PC-3 (cell line): ENCODE data around the gene XPA. TPM values are rescaled to one million over a fixed set of nuclear protein-coding genes. Genes with fewer than 3 reads are reported as not detected.
A peak's percentile ranks its signal among the peaks of the same experiment; 100 is the strongest.

Experiments
- ATAC-seq: fragments of 200-7000 bp; cut with Tn5 transposase; 2 replicates; pipeline ENCODE4 v1.9.1; 2020; ENCODE audit warnings: mild to moderate bottlenecking, moderate library complexity
- BruUV-seq: library from RNA; stranded (reverse); fragments of 400-500 nt; replicated peaks from 2 replicates; lab custom pipeline; 2021; lab: Mats Ljungman, UMichigan
- CTCF ChIA-PET: fragments of 300-600 bp; sonication (Branson Sonifier 250); formaldehyde crosslinking; loops from one replicate; lab custom pipeline; 2022; ENCODE audit warnings: antibody characterized with exemption; lab: Charles Lee
- POLR2A ChIA-PET: fragments of 300-600 bp; sonication (Branson Sonifier 250); formaldehyde crosslinking; loops from one replicate; lab custom pipeline; 2022; ENCODE audit warnings: antibody characterized with exemption; ENCODE audit not compliant: unreplicated experiment; lab: Charles Lee
- DNase-seq: peaks from one replicate; pipeline ENCODE4 v3.0.0-alpha.2; 2015
- H2AFZ ChIP-seq: fragments of 300-600 bp; sonication (generic); 2 replicates; pipeline ENCODE4 v1.6.0; 2016; ENCODE audit warnings: antibody characterized with exemption, low read length
- H3F3A ChIP-seq: fragments of 300-600 bp; sonication (generic); one replicate; pipeline ENCODE4 v1.6.0; 2017; ENCODE audit warnings: antibody characterized with exemption, low read length, control low read depth, mild to moderate bottlenecking; ENCODE audit not compliant: unreplicated experiment
- H3K27ac ChIP-seq: fragments of 300-600 bp; sonication (generic); 2 replicates; pipeline ENCODE4 v1.5.1; 2016; ENCODE audit warnings: mild to moderate bottlenecking, low read length
- H3K27me3 ChIP-seq: fragments of 300-600 bp; sonication (generic); 2 replicates; pipeline ENCODE4 v1.6.1; 2016; ENCODE audit warnings: low read length, mixed read lengths
- H3K36me3 ChIP-seq: fragments of 300-600 bp; sonication (generic); 2 replicates; pipeline ENCODE4 v1.6.1; 2016; ENCODE audit warnings: low read depth, mixed run types, low read length, mixed read lengths
- H3K4me1 ChIP-seq: fragments of 300-600 bp; sonication (generic); 2 replicates; pipeline ENCODE4 v1.5.1; 2016; ENCODE audit warnings: low read length; ENCODE audit not compliant: insufficient read depth
- H3K4me2 ChIP-seq: fragments of 300-600 bp; sonication (generic); 2 replicates; pipeline ENCODE4 v1.6.0; 2016; ENCODE audit warnings: low read length
- H3K4me3 ChIP-seq: fragments of 300-600 bp; sonication (generic); 2 replicates; pipeline ENCODE4 v1.5.1; 2016; ENCODE audit warnings: mild to moderate bottlenecking, low read length, mixed read lengths
- H3K79me2 ChIP-seq: fragments of 300-600 bp; sonication (generic); 2 replicates; pipeline ENCODE4 v1.6.1; 2017; ENCODE audit warnings: low read length, mixed read lengths
- H3K9ac ChIP-seq: fragments of 300-600 bp; sonication (generic); 2 replicates; pipeline ENCODE4 v1.6.0; 2016; ENCODE audit warnings: mild to moderate bottlenecking, low read length
- H3K9me2 ChIP-seq: fragments of 300-600 bp; sonication (generic); replicated peaks from 2 replicates; pipeline ENCODE4 v1.6.1; 2016; ENCODE audit warnings: mixed run types, low read length, mixed read lengths
- H3K9me3 ChIP-seq: fragments of 300-600 bp; sonication (generic); 2 replicates; pipeline ENCODE4 v1.6.1; 2016; ENCODE audit warnings: low read length, mixed read lengths
- H4K20me1 ChIP-seq: fragments of 300-600 bp; sonication (generic); 2 replicates; pipeline ENCODE4 v1.6.1; 2016; ENCODE audit warnings: low read length, mixed read lengths
- EZH2 ChIP-seq: fragments of 300-600 bp; sonication (generic); IDR thresholded peaks from one replicate; pipeline ENCODE4 v1.6.1; 2017; ENCODE audit warnings: antibody characterized with exemption, mild to moderate bottlenecking, low read length; ENCODE audit not compliant: unreplicated experiment
- EZH2phosphoT487 ChIP-seq: fragments of 300-600 bp; sonication (generic); IDR thresholded peaks from 2 replicates; pipeline ENCODE4 v1.6.1; 2018; ENCODE audit warnings: mild to moderate bottlenecking, antibody characterized with exemption, low read length, borderline replicate concordance
- intact Hi-C: fragments of 100-400 bp; cut with micrococcal nuclease; formaldehyde crosslinking; loops from 2 replicates; pipeline ENCODE4 v1.9.0; 2023
- total RNA-seq: library from RNA; depleted of rRNA; stranded (reverse); fragments of >200 nt; gene quantifications from 2 replicates; pipeline ENCODE4 v1.2.3, GENCODE V29; 2014
- TF ChIP-seq, protein P1 (sequence below): fragments of 300-600 bp; sonication (generic); conservative IDR thresholded peaks from 2 replicates; pipeline ENCODE4 v1.5.1; 2017; ENCODE audit warnings: antibody characterized with exemption, low read depth, mild to moderate bottlenecking, low read length

Gene XPA
- total RNA-seq, 1 experiment from 2014 or later: 9.4 TPM

DNA sequence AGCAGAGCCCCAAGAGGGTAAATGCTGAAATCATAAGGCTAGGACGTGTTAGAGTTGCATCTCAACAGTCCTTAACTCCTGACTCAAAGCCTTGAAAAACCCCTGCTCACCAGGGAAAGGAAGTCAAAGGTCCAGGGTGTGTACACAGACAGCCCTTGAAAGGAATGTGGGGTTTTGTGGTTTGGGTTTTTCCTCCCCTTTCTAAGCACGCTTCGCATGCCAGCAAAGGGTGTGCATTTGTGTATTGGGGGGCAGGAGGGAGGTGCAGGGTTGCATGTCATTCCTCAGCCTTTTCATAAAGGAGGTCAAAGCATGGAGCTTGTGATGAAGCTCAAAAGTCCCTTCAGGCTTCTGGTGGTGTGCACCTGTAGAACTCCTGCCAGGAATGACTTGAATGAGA lies 17.3 kb upstream of the XPA start:
- peak overlapping the region; percentile 20; the same call in 1 of the 2 replicates for H2AFZ ChIP-seq
- ChIA-PET POLR2A (no interaction called here), CTCF (interaction anchor here (0.6 kb wide), 1 partner anchor 10 kb away, joined by 4 read pairs; no protein-coding TSS in a partner anchor)
- H3K4me3 ChIP-seq: peak overlapping the region; percentile 29; the same call in 1 of the 2 replicates
- H4K20me1 ChIP-seq: no peaks in the 10 kb centered on the region
- no peaks in the 10 kb centered on the region for H3K9me3 ChIP-seq
- H3K9me2 ChIP-seq: no peaks in the 10 kb centered on the region
- no peak for TF ChIP-seq EZH2
- no peak for TF ChIP-seq EZH2phosphoT487
- TF ChIP-seq, protein P1, sequence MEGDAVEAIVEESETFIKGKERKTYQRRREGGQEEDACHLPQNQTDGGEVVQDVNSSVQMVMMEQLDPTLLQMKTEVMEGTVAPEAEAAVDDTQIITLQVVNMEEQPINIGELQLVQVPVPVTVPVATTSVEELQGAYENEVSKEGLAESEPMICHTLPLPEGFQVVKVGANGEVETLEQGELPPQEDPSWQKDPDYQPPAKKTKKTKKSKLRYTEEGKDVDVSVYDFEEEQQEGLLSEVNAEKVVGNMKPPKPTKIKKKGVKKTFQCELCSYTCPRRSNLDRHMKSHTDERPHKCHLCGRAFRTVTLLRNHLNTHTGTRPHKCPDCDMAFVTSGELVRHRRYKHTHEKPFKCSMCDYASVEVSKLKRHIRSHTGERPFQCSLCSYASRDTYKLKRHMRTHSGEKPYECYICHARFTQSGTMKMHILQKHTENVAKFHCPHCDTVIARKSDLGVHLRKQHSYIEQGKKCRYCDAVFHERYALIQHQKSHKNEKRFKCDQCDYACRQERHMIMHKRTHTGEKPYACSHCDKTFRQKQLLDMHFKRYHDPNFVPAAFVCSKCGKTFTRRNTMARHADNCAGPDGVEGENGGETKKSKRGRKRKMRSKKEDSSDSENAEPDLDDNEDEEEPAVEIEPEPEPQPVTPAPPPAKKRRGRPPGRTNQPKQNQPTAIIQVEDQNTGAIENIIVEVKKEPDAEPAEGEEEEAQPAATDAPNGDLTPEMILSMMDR: no peak
- no peaks in the 10 kb centered on the region for H3K79me2 ChIP-seq
- no peaks in the 10 kb centered on the region for H3K27me3 ChIP-seq
- H3K4me1 ChIP-seq: peaks cover 26% of the 10 kb centered on the region
- intact Hi-C loops: loop anchor here (1.0 to 5.0 kb wide), 2 partner anchors 88 to 163 kb away; no protein-coding TSS in a partner anchor
- ATAC-seq: peak; percentile 89
- H3K4me2 ChIP-seq: peak overlapping the region; percentile 72
- H3K27ac ChIP-seq: peak overlapping the region; percentile 82
- BruUV-seq: no TSS peak
- no peak overlapping the region; the same call in 1 of the 2 replicates for H3K9ac ChIP-seq
- H3K36me3 ChIP-seq: no peaks in the 10 kb centered on the region
- no peaks in the 10 kb centered on the region for H3F3A ChIP-seq
- DNase-seq: peak; percentile 86

DNA sequence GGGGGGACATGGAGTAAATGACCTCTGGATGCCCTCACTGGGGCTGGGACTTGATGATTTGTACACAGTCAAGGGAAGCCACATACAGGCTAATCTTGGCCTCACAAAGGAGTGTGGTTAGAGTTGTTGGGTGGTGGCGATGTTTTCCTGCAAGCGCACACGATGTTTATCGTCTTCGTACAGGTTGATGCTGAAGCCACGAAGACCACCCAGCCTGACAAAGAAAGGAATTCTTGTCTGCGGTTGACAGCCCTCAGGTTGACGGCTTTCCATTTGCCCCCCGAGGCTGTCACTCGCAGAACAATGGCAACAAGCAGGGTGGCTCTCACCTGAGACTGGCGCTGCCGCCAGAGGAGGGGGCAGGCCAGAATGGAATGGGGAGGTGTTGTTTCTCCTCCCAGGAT lies 14.1 kb upstream of the XPA start:
- no peak overlapping the region for H3K27ac ChIP-seq
- TF ChIP-seq EZH2 (no peak), EZH2phosphoT487 (no peak)
- TF ChIP-seq, protein P1: no peak
- BruUV-seq: no TSS peak

More for the DNA sequence above, 14.1 kb upstream of the XPA start:
- H3K9me2 ChIP-seq: no peaks in the 10 kb centered on the region
- no peaks in the 10 kb centered on the region for H3K27me3 ChIP-seq
- intact Hi-C loops: loop anchor here (5.0 kb wide), 1 partner anchor 91 kb away; no protein-coding TSS in a partner anchor
- ATAC-seq (no peak), DNase-seq (no peak)
- no peaks in the 10 kb centered on the region for H3F3A ChIP-seq
- H3K36me3 ChIP-seq: no peaks in the 10 kb centered on the region
- ChIA-PET POLR2A (no interaction called here), CTCF (no interaction called here)
- no peak overlapping the region for H3K4me2 ChIP-seq
- peaks cover 26% of the 10 kb centered on the region for H3K4me1 ChIP-seq
- H3K4me3 ChIP-seq: no peak overlapping the region
- no peaks in the 10 kb centered on the region for H4K20me1 ChIP-seq
- no peak overlapping the region for H3K9ac ChIP-seq
- no peaks in the 10 kb centered on the region for H3K79me2 ChIP-seq
- H2AFZ ChIP-seq: no peak overlapping the region
- no peaks in the 10 kb centered on the region for H3K9me3 ChIP-seq
